PC-3 (cell line): ENCODE measurements around the gene NOG. TPM values are rescaled to one million over a fixed set of nuclear protein-coding genes. Genes with fewer than 3 reads are reported as not detected.

Source experiments
- ATAC-seq: fragments of 200-7000 bp; cut with Tn5 transposase; 2 replicates; pipeline ENCODE4 v1.9.1; 2020; ENCODE audit warnings: mild to moderate bottlenecking, moderate library complexity
- BruUV-seq: library from RNA; stranded (reverse); fragments of 400-500 nt; replicated peaks from 2 replicates; lab custom pipeline; 2021; lab: Mats Ljungman, UMichigan
- CTCF ChIA-PET: fragments of 300-600 bp; sonication (Branson Sonifier 250); formaldehyde crosslinking; loops from one replicate; lab custom pipeline; 2022; ENCODE audit warnings: antibody characterized with exemption; lab: Charles Lee
- POLR2A ChIA-PET: fragments of 300-600 bp; sonication (Branson Sonifier 250); formaldehyde crosslinking; loops from one replicate; lab custom pipeline; 2022; ENCODE audit warnings: antibody characterized with exemption; ENCODE audit not compliant: unreplicated experiment; lab: Charles Lee
- DNase-seq: peaks from one replicate; pipeline ENCODE4 v3.0.0-alpha.2; 2015
- H2AFZ ChIP-seq: fragments of 300-600 bp; sonication (generic); 2 replicates; pipeline ENCODE4 v1.6.0; 2016; ENCODE audit warnings: antibody characterized with exemption, low read length
- H3F3A ChIP-seq: fragments of 300-600 bp; sonication (generic); one replicate; pipeline ENCODE4 v1.6.0; 2017; ENCODE audit warnings: antibody characterized with exemption, low read length, control low read depth, mild to moderate bottlenecking; ENCODE audit not compliant: unreplicated experiment
- H3K27ac ChIP-seq: fragments of 300-600 bp; sonication (generic); 2 replicates; pipeline ENCODE4 v1.5.1; 2016; ENCODE audit warnings: mild to moderate bottlenecking, low read length
- H3K27me3 ChIP-seq: fragments of 300-600 bp; sonication (generic); 2 replicates; pipeline ENCODE4 v1.6.1; 2016; ENCODE audit warnings: low read length, mixed read lengths
- H3K36me3 ChIP-seq: fragments of 300-600 bp; sonication (generic); 2 replicates; pipeline ENCODE4 v1.6.1; 2016; ENCODE audit warnings: low read depth, mixed run types, low read length, mixed read lengths
- H3K4me1 ChIP-seq: fragments of 300-600 bp; sonication (generic); 2 replicates; pipeline ENCODE4 v1.5.1; 2016; ENCODE audit warnings: low read length; ENCODE audit not compliant: insufficient read depth
- H3K4me2 ChIP-seq: fragments of 300-600 bp; sonication (generic); 2 replicates; pipeline ENCODE4 v1.6.0; 2016; ENCODE audit warnings: low read length
- H3K4me3 ChIP-seq: fragments of 300-600 bp; sonication (generic); 2 replicates; pipeline ENCODE4 v1.5.1; 2016; ENCODE audit warnings: mild to moderate bottlenecking, low read length, mixed read lengths
- H3K79me2 ChIP-seq: fragments of 300-600 bp; sonication (generic); 2 replicates; pipeline ENCODE4 v1.6.1; 2017; ENCODE audit warnings: low read length, mixed read lengths
- H3K9ac ChIP-seq: fragments of 300-600 bp; sonication (generic); 2 replicates; pipeline ENCODE4 v1.6.0; 2016; ENCODE audit warnings: mild to moderate bottlenecking, low read length
- H3K9me2 ChIP-seq: fragments of 300-600 bp; sonication (generic); replicated peaks from 2 replicates; pipeline ENCODE4 v1.6.1; 2016; ENCODE audit warnings: mixed run types, low read length, mixed read lengths
- H3K9me3 ChIP-seq: fragments of 300-600 bp; sonication (generic); 2 replicates; pipeline ENCODE4 v1.6.1; 2016; ENCODE audit warnings: low read length, mixed read lengths
- H4K20me1 ChIP-seq: fragments of 300-600 bp; sonication (generic); 2 replicates; pipeline ENCODE4 v1.6.1; 2016; ENCODE audit warnings: low read length, mixed read lengths
- CTCF ChIP-seq: fragments of 300-600 bp; sonication (generic); conservative IDR thresholded peaks from 2 replicates; pipeline ENCODE4 v1.5.1; 2017; ENCODE audit warnings: antibody characterized with exemption, low read depth, mild to moderate bottlenecking, low read length
- EZH2 ChIP-seq: fragments of 300-600 bp; sonication (generic); IDR thresholded peaks from one replicate; pipeline ENCODE4 v1.6.1; 2017; ENCODE audit warnings: antibody characterized with exemption, mild to moderate bottlenecking, low read length; ENCODE audit not compliant: unreplicated experiment
- EZH2phosphoT487 ChIP-seq: fragments of 300-600 bp; sonication (generic); IDR thresholded peaks from 2 replicates; pipeline ENCODE4 v1.6.1; 2018; ENCODE audit warnings: mild to moderate bottlenecking, antibody characterized with exemption, low read length, borderline replicate concordance
- intact Hi-C: fragments of 100-400 bp; cut with micrococcal nuclease; formaldehyde crosslinking; loops from 2 replicates; pipeline ENCODE4 v1.9.0; 2023
- total RNA-seq: library from RNA; depleted of rRNA; stranded (reverse); fragments of >200 nt; gene quantifications from 2 replicates; pipeline ENCODE4 v1.2.3, GENCODE V29; 2014

NOG gene
- total RNA-seq, 1 experiment from 2014 or later = 23.9 TPM

- POLR2A ChIA-PET = interaction anchor here (0.6 to 1.1 kb wide), 8 partner anchors 33 to 1354 kb away, joined by 3 to 6 read pairs (median 4); partner anchors contain the start of gene TRIM25
- peak overlapping the region; percentile 19 for H3K27ac ChIP-seq
- intact Hi-C loops = loop anchor here (1.0 to 2.0 kb wide), 5 partner anchors 36 to 242 kb away; partner anchors contain the start of gene DGKE
These were observed 333 bp upstream of the NOG start for GRCh38 chr17:56593086-56593645.

GRCh38 chr17:56594320-56595107, 1.0 kb downstream of the NOG start:
- H3K79me2 ChIP-seq = peaks cover 21% of the 10 kb centered on the region
- H3K4me2 ChIP-seq = peak overlapping the region; percentile 93
- peaks cover 9% of the 10 kb centered on the region; the same call in 1 of the 2 replicates for H3K27me3 ChIP-seq
- peaks cover 28% of the 10 kb centered on the region for H3K4me1 ChIP-seq
- CTCF ChIA-PET = interaction anchor here (0.6 to 5.4 kb wide), 3 partner anchors 105 to 186 kb away, joined by 13 to 76 read pairs (median 20); no protein-coding TSS in a partner anchor
- POLR2A ChIA-PET = interaction anchor here (0.6 kb wide), 1 partner anchor 407 kb away, joined by 3 read pairs; no protein-coding TSS in a partner anchor
- peak overlapping the region; percentile 51 for H3K9ac ChIP-seq
- peak; percentile 56 for DNase-seq
- intact Hi-C loops = loop anchor here (1.0 kb wide), 1 partner anchor 105 kb away; no protein-coding TSS in a partner anchor
- H3K36me3 ChIP-seq = no peaks in the 10 kb centered on the region
- H3K9me3 ChIP-seq = no peaks in the 10 kb centered on the region
- H2AFZ ChIP-seq = peak overlapping the region; percentile 75
- peak overlapping the region; percentile 74 for H3K4me3 ChIP-seq
- no peak overlapping the region for H3K27ac ChIP-seq
- H3F3A ChIP-seq = no peaks in the 10 kb centered on the region
- H3K9me2 ChIP-seq = no peaks in the 10 kb centered on the region
- TF ChIP-seq CTCF (peak; percentile 39; the same call in 1 of the 2 replicates), EZH2 (no peak), EZH2phosphoT487 (no peak)
- ATAC-seq = peak; percentile 7
- no peaks in the 10 kb centered on the region for H4K20me1 ChIP-seq
- no TSS peak for BruUV-seq

More at GRCh38 chr17:56593086-56593645, 333 bp upstream of the NOG start:
- H3K9ac ChIP-seq = peak overlapping the region; percentile 51
- no peaks in the 10 kb centered on the region for H3K36me3 ChIP-seq
- no peaks in the 10 kb centered on the region for H4K20me1 ChIP-seq
- peak overlapping the region; percentile 74 for H3K4me3 ChIP-seq
- peak overlapping the region; percentile 93 for H3K4me2 ChIP-seq
- H3K4me1 ChIP-seq = peaks cover 17% of the 10 kb centered on the region
- H3K27me3 ChIP-seq = peaks cover 21% of the 10 kb centered on the region
- peak overlapping the region; percentile 75 for H2AFZ ChIP-seq
- H3K9me2 ChIP-seq = no peaks in the 10 kb centered on the region
- DNase-seq (peak; percentile 74), ATAC-seq (peak; percentile 36)
- H3K79me2 ChIP-seq = peaks cover 21% of the 10 kb centered on the region
- TF ChIP-seq EZH2 = no peak
- TF ChIP-seq CTCF = no peak
- no peak for TF ChIP-seq EZH2phosphoT487
- no peaks in the 10 kb centered on the region for H3F3A ChIP-seq
- BruUV-seq = no TSS peak
- CTCF ChIA-PET = interaction anchor here (0.6 to 5.4 kb wide), 11 partner anchors 36 to 1242 kb away, joined by 3 to 76 read pairs (median 6); partner anchors contain the start of gene SCPEP1
- H3K9me3 ChIP-seq = no peaks in the 10 kb centered on the region
